LNCaP clone FGC (cell line): ENCODE data around the gene DRD4.

Experiments
- DNase-seq: peaks from one replicate; pipeline ENCODE4 v3.0.0-alpha.2; 2011; ENCODE audit warnings: low read depth
- H3K4me3 ChIP-seq: 2 replicates; pipeline ENCODE4 v1.5.1; 2011; ENCODE audit warnings: mild to moderate bottlenecking, low read depth, low read length, control low read depth
- CTCF ChIP-seq: IDR thresholded peaks from 2 replicates; pipeline ENCODE4 v1.5.1; 2012; ENCODE audit warnings: mild to moderate bottlenecking; ENCODE audit not compliant: control insufficient read depth, insufficient read depth; ENCODE audit errors: extremely low read depth

DRD4 gene

GRCh38 chr11:636511-637332 is at the start of gene DRD4:
Gene DRD4, plus strand, starts transcription at chr11:637269. Its CDS starts 36 bp downstream, at chr11:637305.
- no peak for DNase-seq
- no peak for TF ChIP-seq CTCF
- H3K4me3 ChIP-seq = no peak within 1 kb of the TSS

- no peak overlapping the region for H3K4me3 ChIP-seq
- no peak for DNase-seq
- no peak for TF ChIP-seq CTCF
These were observed 49.5 kb upstream of the DRD4 start for GRCh38 chr11:587546-587945.

- no peak overlapping the region for H3K4me3 ChIP-seq
- no peak for TF ChIP-seq CTCF
- no peak for DNase-seq
These were observed 49.1 kb upstream of the DRD4 start for GRCh38 chr11:587978-588380.

GRCh38 chr11:589798-590197 is 47.3 kb upstream of the DRD4 start:
- H3K4me3 ChIP-seq = no peak overlapping the region
- no peak for DNase-seq
- no peak for TF ChIP-seq CTCF

- H3K4me3 ChIP-seq = no peak overlapping the region
- no peak for TF ChIP-seq CTCF
- DNase-seq = no peak
These were observed 46.1 kb upstream of the DRD4 start for GRCh38 chr11:590997-591396.

- no peak overlapping the region for H3K4me3 ChIP-seq
- DNase-seq = no peak
- no peak for TF ChIP-seq CTCF
These were observed 44.6 kb upstream of the DRD4 start for GRCh38 chr11:592501-592900.

GRCh38 chr11:592918-593317 is 44.2 kb upstream of the DRD4 start:
- no peak for DNase-seq
- H3K4me3 ChIP-seq = no peak overlapping the region
- TF ChIP-seq CTCF = no peak
